Endothelial cell of umbilical vein (primary cell): ENCODE measurements around the gene SIRPB1. TPM values are rescaled to one million over a fixed set of nuclear protein-coding genes. Genes with fewer than 3 reads are reported as not detected.

ENCODE experiments used
- Bru-seq: library from RNA; stranded (reverse); fragments of 400-500 nt; gene quantifications from one replicate; lab custom pipeline; 2021; lab: Mats Ljungman, UMichigan
- BruChase-seq, 2 experiments: library from RNA; stranded (reverse); fragments of 400-500 nt; gene quantifications; one replicate each; lab custom pipeline; 2021; lab: Mats Ljungman, UMichigan
- BruUV-seq: library from RNA; stranded (reverse); fragments of 400-500 nt; replicated peaks from 2 replicates; lab custom pipeline; 2021; lab: Mats Ljungman, UMichigan
- CTCF ChIA-PET: fragments of 300-600, 350-600 bp; sonication (Branson Sonifier 250); formaldehyde crosslinking; loops from one replicate; lab custom pipeline; 2021; ENCODE audit warnings: antibody characterized with exemption, inconsistent platforms; lab: Charles Lee
- POLR2A ChIA-PET: fragments of 300-600, 350-600 bp; sonication (Branson Sonifier 250); formaldehyde crosslinking; loops from one replicate; lab custom pipeline; 2021; ENCODE audit warnings: antibody characterized with exemption, inconsistent platforms; lab: Charles Lee
- DNase-seq: peaks from one replicate; pipeline ENCODE4 v3.0.0-alpha.2; 2011; ENCODE audit warnings: low read depth, low spot score
- FAIRE-seq: peaks from 2 replicates; lab custom pipeline; 2011; peaks lifted over from hg19 to GRCh38; lab: Jason Lieb, UNC
- H2AFZ ChIP-seq: 2 replicates; pipeline ENCODE4 v1.6.0; 2012; ENCODE audit warnings: low read depth, low read length, control low read depth, inconsistent platforms
- H3K27ac ChIP-seq: 2 replicates; pipeline ENCODE4 v1.5.1; 2011; ENCODE audit warnings: low read depth, mild to moderate bottlenecking, control low read depth, low read length, moderate library complexity; ENCODE audit not compliant: insufficient read depth
- H3K27me3 ChIP-seq, 2 experiments: 2 replicates each; pipeline versions ENCODE4 v1.6.0 to v1.6.1; 2011; ENCODE audit warnings: low read length in 2 of 2, mixed read lengths in 1 of 2; ENCODE audit not compliant: control insufficient read depth in 2 of 2, insufficient read depth in 2 of 2
- H3K36me3 ChIP-seq, 2 experiments: 2 replicates in 1 of 2; 3 replicates in 1 of 2; pipeline ENCODE4 v1.5.1; 2011; ENCODE audit warnings: low read length in 2 of 2, mild to moderate bottlenecking in 1 of 2, moderate library complexity in 1 of 2; ENCODE audit not compliant: control insufficient read depth in 2 of 2, insufficient read depth in 2 of 2; ENCODE audit errors: extremely low read depth in 1 of 2
- H3K4me1 ChIP-seq: 3 replicates; pipeline ENCODE4 v1.5.1; 2011; ENCODE audit warnings: mild to moderate bottlenecking, low read length; ENCODE audit not compliant: control insufficient read depth, insufficient read depth; ENCODE audit errors: extremely low read depth
- H3K4me2 ChIP-seq: 2 replicates; pipeline ENCODE4 v1.6.1; 2011; ENCODE audit warnings: low read length, control low read depth, mixed read lengths; ENCODE audit not compliant: insufficient read depth
- H3K4me3 ChIP-seq, 3 experiments: fragments of 200-600 bp in 1 of 3; sonication (generic), shearing (Covaris generic) in 1 of 3; replicated peaks in 1 of 3; 2 replicates each; pipeline ENCODE4 v1.5.1; 2011 to 2016; ENCODE audit warnings: control low read depth in 3 of 3, low read length in 3 of 3, mild to moderate bottlenecking in 2 of 3, inconsistent platforms in 1 of 3, low read depth in 1 of 3, moderate library complexity in 1 of 3; ENCODE audit not compliant: insufficient read depth in 1 of 3
- H3K79me2 ChIP-seq: 2 replicates; pipeline ENCODE4 v1.6.0; 2012; ENCODE audit warnings: low read length, inconsistent platforms; ENCODE audit not compliant: control insufficient read depth, insufficient read depth
- H3K9ac ChIP-seq: replicated peaks from 2 replicates; pipeline ENCODE3; 2011; ENCODE audit warnings: low read length, control low read depth; ENCODE audit not compliant: insufficient read depth; ENCODE audit errors: extremely low read depth
- H3K9me1 ChIP-seq: replicated peaks from 3 replicates; pipeline ENCODE4 v1.6.0; 2011; ENCODE audit warnings: mild to moderate bottlenecking, low read length; ENCODE audit not compliant: control insufficient read depth, insufficient read depth; ENCODE audit errors: extremely low read depth
- H3K9me3 ChIP-seq: replicated peaks from 2 replicates; pipeline ENCODE4 v1.5.1; 2012; ENCODE audit warnings: low read length, inconsistent platforms; ENCODE audit not compliant: control insufficient read depth, insufficient read depth
- H4K20me1 ChIP-seq: replicated peaks from 2 replicates; pipeline ENCODE3; 2011; ENCODE audit warnings: mild to moderate bottlenecking, low read length; ENCODE audit not compliant: control insufficient read depth, insufficient read depth; ENCODE audit errors: extremely low read depth
- EZH2 ChIP-seq: IDR thresholded peaks from 2 replicates; pipeline ENCODE4 v1.6.1; 2012; ENCODE audit warnings: borderline replicate concordance, low read depth, mild to moderate bottlenecking, moderate library complexity, low read length, inconsistent platforms; ENCODE audit not compliant: severe bottlenecking
- FOS ChIP-seq: IDR thresholded peaks from 2 replicates; pipeline ENCODE4 v1.6.1; 2011; ENCODE audit warnings: mild to moderate bottlenecking, low read length, moderate library complexity, borderline replicate concordance; ENCODE audit not compliant: insufficient read depth
- GATA2 ChIP-seq: IDR thresholded peaks from 2 replicates; pipeline ENCODE4 v1.7.0; 2011; ENCODE audit warnings: low read depth, mild to moderate bottlenecking, moderate library complexity, mixed read lengths, low read length; ENCODE audit not compliant: insufficient read length, insufficient read depth
- JUN ChIP-seq: IDR thresholded peaks from 2 replicates; pipeline ENCODE4 v1.6.1; 2011; ENCODE audit warnings: borderline replicate concordance, low read depth; ENCODE audit not compliant: insufficient read length, insufficient read depth
- MAX ChIP-seq: IDR thresholded peaks from 2 replicates; pipeline ENCODE4 v1.6.1; 2011; ENCODE audit not compliant: insufficient read depth, insufficient read length
- MYC ChIP-seq: IDR thresholded peaks from one replicate; pipeline ENCODE4 v1.6.1; 2011; ENCODE audit warnings: mild to moderate bottlenecking, low read depth, low read length
- POLR2A ChIP-seq: IDR thresholded peaks from 2 replicates; pipeline ENCODE4 v1.6.1; 2012; ENCODE audit warnings: low read depth, mild to moderate bottlenecking, control low read depth, low read length
- POLR2AphosphoS5 ChIP-seq: IDR thresholded peaks from 2 replicates; pipeline ENCODE4 v1.6.1; 2012; ENCODE audit warnings: low read depth, mild to moderate bottlenecking, control low read depth, low read length, moderate library complexity; ENCODE audit not compliant: insufficient read depth
- dilution Hi-C: fragments of 300-500 bp; cut with MboI; formaldehyde crosslinking; loops from one replicate; pipeline ENCODE4 v1.15.0; 2019; ENCODE audit warnings: low sequenced_read_pairs; ENCODE audit not compliant: extremely low pct_ligation_motif_present
- intact Hi-C: fragments of 100-400 bp; cut with micrococcal nuclease; formaldehyde crosslinking; loops from one replicate; pipeline ENCODE4 v1.10.0; 2022
- long read RNA-seq: library from polyadenylated mRNA; stranded (forward); transcript quantifications from one replicate; pipeline ENCODE4 v2.0.0, GENCODE V29; 2021
- polyA minus RNA-seq, 3 experiments: library from RNA; depleted of rRNA, polyadenylated mRNA; stranded (reverse); fragments of >200 nt; gene quantifications; 1 replicate in 1 of 3; 2 replicates in 2 of 3; pipeline ENCODE4 v1.2.3, GENCODE V29; 2011
- polyA plus RNA-seq, 4 experiments: library from polyadenylated mRNA; depleted of rRNA in 3 of 4; stranded (reverse) in 3 of 4; unstranded in 1 of 4; fragments of >200 nt; gene quantifications; 2 replicates each; pipeline versions ENCODE4 v1.2.1 to v1.2.3, GENCODE V29; 2011 to 2012; ENCODE audit warnings: missing spikeins in 1 of 4
- total RNA-seq: library from RNA; stranded (reverse); gene quantifications from 2 replicates; pipeline ENCODE4 v1.2.3, GENCODE V29; 2021
- TF ChIP-seq, protein P1 (sequence below), 2 donors: IDR thresholded peaks; 1 replicate in 1 of 2; 2 replicates in 1 of 2; pipeline ENCODE4 v1.5.1; 2011; ENCODE audit warnings: low read length in 2 of 2, mild to moderate bottlenecking in 2 of 2, moderate library complexity in 2 of 2, control low read depth in 1 of 2, inconsistent platforms in 1 of 2, low read depth in 1 of 2; ENCODE audit not compliant: insufficient read depth in 1 of 2; ENCODE audit errors: extremely low read depth in 1 of 2

SIRPB1 gene
- total RNA-seq (6.5 and 9.5 TPM in 2 replicates), polyA plus RNA-seq (0.10 and 0.18 TPM in 2 replicates), polyA minus RNA-seq (not detected in 2 replicates), Bru-seq, nascent RNA (percentile 13 among the genes with signal in this experiment), BruChase-seq, experiment 1, labeled RNA remaining after a 6-hour chase (percentile 50 among the genes with signal in this experiment), BruChase-seq, experiment 2, labeled RNA remaining after a 2-hour chase (percentile 36 among the genes with signal in this experiment)
- polyA plus RNA-seq (2011; cell fraction: cytosol; rRNA removed), result 0.10 and 0.28 TPM in 2 replicates
- 0.18 and 0.21 TPM in 2 replicates for polyA plus RNA-seq (2011; cell fraction: nucleus; rRNA removed)
- polyA plus RNA-seq (2012), result 1.9 and 2.0 TPM in 2 replicates
- polyA minus RNA-seq (2011; cell fraction: cytosol; rRNA and poly(A)+ RNA removed), result not detected
- polyA minus RNA-seq (2011; cell fraction: nucleus; rRNA and poly(A)+ RNA removed), result not detected in 2 replicates
- long read RNA-seq, result 0 reads

- Histone ChIP-seq H2AFZ (no peak within 1 kb of the TSS), H3K4me2 (no peak within 1 kb of the TSS), H3K27ac (no peak within 1 kb of the TSS), H3K9me3 (no peaks in the 10 kb centered on the region), H3K9ac (no peak within 1 kb of the TSS), H3K36me3 (no peaks in the 10 kb centered on the region), H3K27me3 (no peaks in the 10 kb centered on the region), H3K9me1 (no peaks in the 10 kb centered on the region), H3K4me1 (peaks cover 42% of the 10 kb centered on the region), H3K4me3 (no peak within 1 kb of the TSS), H4K20me1 (no peaks in the 10 kb centered on the region), H3K79me2 (no peaks in the 10 kb centered on the region)
- dilution Hi-C loops, result no loop called here
- FAIRE-seq (no peak), DNase-seq (peak; percentile 1)
- ChIA-PET CTCF (no interaction called here), POLR2A (no interaction called here)
- intact Hi-C loops, result no loop called here
- BruUV-seq, result no TSS peak
- TF ChIP-seq MYC, result no peak
- TF ChIP-seq, protein P1, sequence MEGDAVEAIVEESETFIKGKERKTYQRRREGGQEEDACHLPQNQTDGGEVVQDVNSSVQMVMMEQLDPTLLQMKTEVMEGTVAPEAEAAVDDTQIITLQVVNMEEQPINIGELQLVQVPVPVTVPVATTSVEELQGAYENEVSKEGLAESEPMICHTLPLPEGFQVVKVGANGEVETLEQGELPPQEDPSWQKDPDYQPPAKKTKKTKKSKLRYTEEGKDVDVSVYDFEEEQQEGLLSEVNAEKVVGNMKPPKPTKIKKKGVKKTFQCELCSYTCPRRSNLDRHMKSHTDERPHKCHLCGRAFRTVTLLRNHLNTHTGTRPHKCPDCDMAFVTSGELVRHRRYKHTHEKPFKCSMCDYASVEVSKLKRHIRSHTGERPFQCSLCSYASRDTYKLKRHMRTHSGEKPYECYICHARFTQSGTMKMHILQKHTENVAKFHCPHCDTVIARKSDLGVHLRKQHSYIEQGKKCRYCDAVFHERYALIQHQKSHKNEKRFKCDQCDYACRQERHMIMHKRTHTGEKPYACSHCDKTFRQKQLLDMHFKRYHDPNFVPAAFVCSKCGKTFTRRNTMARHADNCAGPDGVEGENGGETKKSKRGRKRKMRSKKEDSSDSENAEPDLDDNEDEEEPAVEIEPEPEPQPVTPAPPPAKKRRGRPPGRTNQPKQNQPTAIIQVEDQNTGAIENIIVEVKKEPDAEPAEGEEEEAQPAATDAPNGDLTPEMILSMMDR (IDR thresholded peaks at IDR 0.05; ENCODE audit: extremely low read depth in 1 of 2, insufficient read depth in 1 of 2, low read depth in 1 of 2, low read length in 2 of 2), result no peak
- TF ChIP-seq POLR2AphosphoS5, result no peak
- TF ChIP-seq EZH2, result no peak
- TF ChIP-seq MAX, result no peak
- TF ChIP-seq FOS, result no peak
- TF ChIP-seq GATA2, result no peak
- TF ChIP-seq POLR2A, result no peak
- TF ChIP-seq JUN, result no peak
Observed at GRCh38 chr20:1619861-1620444, at the start of gene SIRPB1. TSS of gene SIRPB1 (minus strand) at chr20:1620009. CDS start at chr20:1619944, 65 bp downstream.
